H1 (cell line): ENCODE data around the gene FGR. TPM values are rescaled to one million over a fixed set of nuclear protein-coding genes. Genes with fewer than 3 reads are reported as not detected.

ENCODE experiments used
- CTCF ChIA-PET: fragments of 300-600 bp; sonication (Branson Sonifier 250); formaldehyde crosslinking; loops from one replicate; lab custom pipeline; 2021; ENCODE audit not compliant: partially characterized antibody; lab: Charles Lee
- POLR2A ChIA-PET: fragments of 300-600 bp; sonication (Branson Sonifier 250); formaldehyde crosslinking; loops from one replicate; lab custom pipeline; 2021; ENCODE audit warnings: inconsistent platforms; ENCODE audit not compliant: partially characterized antibody; lab: Charles Lee
- DNase-seq, 2 experiments: peaks; one replicate each; pipeline versions ENCODE4 v3.0.0 to v3.0.0-alpha.2; 2010 to 2022; ENCODE audit warnings: low spot score in 2 of 2, low read depth in 1 of 2, mixed read lengths in 1 of 2
- FAIRE-seq: peaks from 2 replicates; lab custom pipeline; 2011; peaks lifted over from hg19 to GRCh38; lab: Jason Lieb, UNC
- H2AFZ ChIP-seq: 2 replicates; pipeline ENCODE4 v1.8.1; 2012; ENCODE audit warnings: low read length, inconsistent platforms
- H2AK5ac ChIP-seq: 2 replicates; pipeline ENCODE4 v1.6.1; 2013; ENCODE audit warnings: low read depth, low read length
- H2BK120ac ChIP-seq: replicated peaks from 2 replicates; pipeline ENCODE3; 2013; ENCODE audit warnings: low read depth, low read length, inconsistent platforms
- H2BK12ac ChIP-seq: 2 replicates; pipeline ENCODE4 v1.6.1; 2013; ENCODE audit warnings: low read depth, low read length
- H2BK15ac ChIP-seq: 2 replicates; pipeline ENCODE4 v1.6.1; 2013; ENCODE audit warnings: low read length
- H2BK20ac ChIP-seq: 2 replicates; pipeline ENCODE4 v1.6.1; 2013; ENCODE audit warnings: low read length
- H2BK5ac ChIP-seq: 2 replicates; pipeline ENCODE4 v1.6.1; 2013; ENCODE audit warnings: low read depth, low read length
- H3K14ac ChIP-seq: 2 replicates; pipeline ENCODE4 v1.6.1; 2013; ENCODE audit warnings: inconsistent platforms; ENCODE audit not compliant: insufficient read length
- H3K18ac ChIP-seq: 2 replicates; pipeline ENCODE4 v1.6.1; 2013; ENCODE audit warnings: low read length; ENCODE audit errors: extremely low read depth
- H3K23ac ChIP-seq: 2 replicates; pipeline ENCODE4 v1.6.1; 2013; ENCODE audit warnings: inconsistent platforms; ENCODE audit not compliant: insufficient read length
- H3K23me2 ChIP-seq: 2 replicates; pipeline ENCODE4 v1.6.1; 2013; ENCODE audit warnings: low read depth, low read length
- H3K27ac ChIP-seq: 2 replicates; pipeline ENCODE4 v1.6.1; 2011; ENCODE audit warnings: low read depth, low read length, inconsistent platforms
- H3K27me3 ChIP-seq, 4 experiments: replicated peaks in 1 of 4; 1 replicate in 1 of 4; 2 replicates in 3 of 4; pipeline versions ENCODE4 v1.6.1 to v1.8.1; 2011 to 2013; ENCODE audit warnings: low read length in 3 of 4, mild to moderate bottlenecking in 3 of 4, inconsistent platforms in 2 of 4, mixed read lengths in 2 of 4, moderate library complexity in 1 of 4; ENCODE audit not compliant: control insufficient read depth in 3 of 4, insufficient read depth in 3 of 4; ENCODE audit errors: extremely low read depth in 1 of 4
- H3K36me3 ChIP-seq, 4 experiments: 2 replicates each; pipeline versions ENCODE4 v1.6.1 to v1.8.1; 2011 to 2013; ENCODE audit warnings: mild to moderate bottlenecking in 4 of 4, low read length in 3 of 4, moderate library complexity in 2 of 4, control low read depth in 1 of 4, inconsistent platforms in 1 of 4; ENCODE audit not compliant: insufficient read depth in 4 of 4, control insufficient read depth in 2 of 4
- H3K4ac ChIP-seq: replicated peaks from 2 replicates; pipeline ENCODE3; 2013; ENCODE audit warnings: low read length, low read depth, mixed read lengths, inconsistent platforms; ENCODE audit not compliant: insufficient read length
- H3K4me1 ChIP-seq, 4 experiments: replicated peaks in 1 of 4; 1 replicate in 1 of 4; 2 replicates in 3 of 4; pipeline versions ENCODE4 v1.6.1 to v1.8.1; 2011 to 2013; ENCODE audit warnings: low read length in 3 of 4, inconsistent platforms in 2 of 4, mixed read lengths in 1 of 4; ENCODE audit not compliant: insufficient read depth in 4 of 4, control insufficient read depth in 3 of 4
- H3K4me2 ChIP-seq, 2 experiments: 2 replicates each; pipeline versions ENCODE4 v1.6.1 to v1.8.1; 2011 to 2013; ENCODE audit warnings: low read depth in 2 of 2, low read length in 2 of 2, control low read depth in 1 of 2, inconsistent platforms in 1 of 2, mild to moderate bottlenecking in 1 of 2; ENCODE audit not compliant: insufficient read depth in 1 of 2
- H3K4me3 ChIP-seq, 4 experiments: fragments of 200-600, 300-600 bp in 1 of 4; sonication (generic), shearing (Covaris generic), sonication (Bioruptor Twin) in 1 of 4; 2 replicates each; pipeline versions ENCODE4 v1.5.1 to v1.8.1; 2011 to 2016; ENCODE audit warnings: low read length in 4 of 4, low read depth in 3 of 4, control low read depth in 2 of 4, inconsistent platforms in 2 of 4, mild to moderate bottlenecking in 2 of 4, mixed read lengths in 1 of 4, moderate library complexity in 1 of 4; ENCODE audit not compliant: insufficient read depth in 2 of 4; ENCODE audit errors: extremely low read depth in 1 of 4
- H3K56ac ChIP-seq: replicated peaks from 2 replicates; pipeline ENCODE3; 2013; ENCODE audit warnings: low read depth, mild to moderate bottlenecking, mixed read lengths, low read length, inconsistent platforms; ENCODE audit not compliant: insufficient read length
- H3K79me1 ChIP-seq: 2 replicates; pipeline ENCODE4 v1.6.1; 2013; ENCODE audit warnings: low read depth, low read length, control low read depth
- H3K79me2 ChIP-seq, 2 experiments: 2 replicates each; pipeline versions ENCODE4 v1.6.1 to v1.8.1; 2012 to 2013; ENCODE audit warnings: low read length in 2 of 2, mild to moderate bottlenecking in 2 of 2, inconsistent platforms in 1 of 2; ENCODE audit not compliant: insufficient read depth in 2 of 2, control insufficient read depth in 1 of 2
- H3K9ac ChIP-seq, 4 experiments: replicated peaks in 1 of 4; 1 replicate in 1 of 4; 2 replicates in 3 of 4; pipeline versions ENCODE4 v1.6.1 to v1.8.1; 2011 to 2013; ENCODE audit warnings: low read depth in 3 of 4, low read length in 3 of 4, control low read depth in 2 of 4, mild to moderate bottlenecking in 2 of 4, moderate library complexity in 2 of 4, inconsistent platforms in 1 of 4; ENCODE audit errors: extremely low read depth in 1 of 4
- H3K9me3 ChIP-seq, 2 experiments: 2 replicates each; pipeline versions ENCODE4 v1.6.1 to v1.8.1; 2012 to 2013; ENCODE audit warnings: mild to moderate bottlenecking in 2 of 2, moderate library complexity in 2 of 2, control low read depth in 1 of 2, inconsistent platforms in 1 of 2, low read depth in 1 of 2, low read length in 1 of 2, mixed read lengths in 1 of 2; ENCODE audit not compliant: insufficient read depth in 2 of 2
- H4K20me1 ChIP-seq, 2 experiments: replicated peaks in 1 of 2; 2 replicates each; pipeline versions ENCODE3 to v1.8.1; 2011 to 2013; ENCODE audit warnings: inconsistent platforms in 2 of 2, low read length in 2 of 2, mild to moderate bottlenecking in 1 of 2; ENCODE audit not compliant: insufficient read depth in 2 of 2, control insufficient read depth in 1 of 2
- H4K5ac ChIP-seq: 2 replicates; pipeline ENCODE4 v1.6.1; 2013; ENCODE audit warnings: low read length, low read depth, mixed read lengths, inconsistent platforms; ENCODE audit not compliant: insufficient read length
- H4K8ac ChIP-seq: 2 replicates; pipeline ENCODE4 v1.8.0; 2013; ENCODE audit warnings: mild to moderate bottlenecking, moderate library complexity, low read length, inconsistent platforms; ENCODE audit not compliant: insufficient read depth; ENCODE audit errors: extremely low read depth
- H4K91ac ChIP-seq: replicated peaks from 2 replicates; pipeline ENCODE3; 2013; ENCODE audit warnings: low read length, mixed read lengths, inconsistent platforms; ENCODE audit not compliant: insufficient read length
- CHD1 ChIP-seq: IDR thresholded peaks from 2 replicates; pipeline ENCODE4 v1.6.1; 2012; ENCODE audit warnings: low read depth, low read length, improper control_type of control experiment
- KDM4A ChIP-seq: IDR thresholded peaks from one replicate; pipeline ENCODE4 v1.7.1; 2012; ENCODE audit warnings: low read depth, mild to moderate bottlenecking, moderate library complexity, low read length, inconsistent platforms; ENCODE audit not compliant: severe bottlenecking
- POLR2AphosphoS5 ChIP-seq: IDR thresholded peaks from 2 replicates; pipeline ENCODE4 v1.6.1; 2011; ENCODE audit warnings: low read depth, low read length
- POU5F1 ChIP-seq: IDR thresholded peaks from 2 replicates; pipeline ENCODE4 v1.6.1; 2011; ENCODE audit warnings: low read depth, mild to moderate bottlenecking, low read length, moderate library complexity
- RXRA ChIP-seq: IDR thresholded peaks from 2 replicates; pipeline ENCODE4 v1.6.1; 2011; ENCODE audit warnings: low read depth, mild to moderate bottlenecking, low read length, moderate library complexity; ENCODE audit not compliant: insufficient read depth
- ZNF274 ChIP-seq: IDR thresholded peaks from 2 replicates; pipeline ENCODE4 v1.7.0; 2012; ENCODE audit warnings: low read length, borderline replicate concordance; ENCODE audit errors: extremely low read depth
- WGBS, 2 experiments: shearing (Covaris generic) in 1 of 2; methylation state at CpG; one replicate each; pipeline versions ENCODE4 v1.1.6 to v1.1.7; 2013 to 2015; ENCODE audit warnings: low lambda C conversion rate in 2 of 2, mixed read lengths in 2 of 2, inconsistent platforms in 1 of 2, low coverage in 1 of 2, missing lambda C conversion rate in 1 of 2; ENCODE audit not compliant: insufficient replicate concordance in 2 of 2, insufficient coverage in 1 of 2, insufficient read length in 1 of 2; ENCODE audit errors: extremely low coverage in 1 of 2, missing lambda C conversion rate in 1 of 2; 5-methylcytosine and 5-hydroxymethylcytosine counted together
- polyA plus RNA-seq, 7 experiments: library from polyadenylated mRNA; depleted of rRNA in 3 of 7; stranded (reverse) in 5 of 7; unstranded in 2 of 7; fragments of >200 nt in 5 of 7; fragments of 200-250 nt in 2 of 7; gene quantifications; 1 replicate in 5 of 7; 2 replicates in 1 of 7; 4 replicates in 1 of 7; pipeline versions ENCODE4 v1.2.1 to v1.2.3, GENCODE V29; 2011 to 2013; ENCODE audit warnings: missing spikeins in 2 of 7, mixed read lengths in 2 of 7
- total RNA-seq: library from RNA; stranded (reverse); fragmentation: NEBNext Ultra II Directional; extraction: Animal tissue kit (Norgen Biotek cat#: 25700); gene quantifications from 2 replicates; pipeline ENCODE4 v1.2.1, GENCODE V29; 2021
- TF ChIP-seq, protein P1 (sequence below), 3 experiments: IDR thresholded peaks; 1 replicate in 2 of 3; 2 replicates in 1 of 3; pipeline versions ENCODE4 v1.5.1 to v1.6.1; 2011; ENCODE audit warnings: low read length in 3 of 3, mild to moderate bottlenecking in 3 of 3, inconsistent platforms in 2 of 3, low read depth in 1 of 3, moderate library complexity in 1 of 3; ENCODE audit not compliant: insufficient read depth in 1 of 3; ENCODE audit errors: control extremely low read depth in 1 of 3
- TF ChIP-seq, protein P2 (sequence below): IDR thresholded peaks from 2 replicates; pipeline ENCODE4 v1.6.1; 2011; ENCODE audit warnings: low read length, improper control_type of control experiment

Gene FGR
- total and polyA plus RNA-seq, 2 of the 8 experiments (the other 6 are each of a cell fraction or from before 2014, with no cell fraction given): 0.22 to 0.95 TPM

DNA sequence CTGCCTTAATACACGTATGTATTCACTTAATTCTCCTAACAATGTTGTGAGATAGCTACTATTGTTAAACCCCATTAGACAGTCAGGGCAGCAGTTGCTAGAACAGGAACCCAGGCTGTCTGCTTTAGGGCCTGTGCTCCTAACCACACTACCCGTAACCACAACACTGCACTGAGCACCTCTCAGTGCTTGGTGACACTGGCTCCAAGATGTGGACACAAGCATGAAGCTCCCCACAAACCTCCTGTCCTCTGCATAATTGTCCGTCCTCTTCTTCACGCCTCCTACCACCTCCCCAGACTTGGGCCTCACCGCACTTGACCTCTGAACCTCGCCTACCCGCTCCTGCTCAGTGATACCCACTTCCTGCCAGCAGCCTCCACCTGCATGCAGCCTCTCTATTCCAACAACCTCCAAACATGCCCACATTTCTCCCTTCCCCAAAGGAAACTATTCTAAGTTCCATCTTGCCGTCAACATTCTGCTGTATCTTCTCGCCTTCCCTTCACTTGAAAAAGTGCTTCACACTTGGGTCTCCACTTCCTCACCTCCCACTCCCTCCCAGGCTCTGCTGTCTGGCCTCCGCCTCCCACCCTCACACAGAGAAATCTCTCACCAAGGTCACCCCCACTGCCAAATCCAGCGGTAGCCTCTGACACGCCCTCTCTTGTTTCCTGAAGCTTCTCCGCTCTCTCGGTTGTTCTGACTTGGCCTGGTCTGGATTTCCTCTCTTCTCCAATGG, 16.5 kb downstream of the FGR start:
- H2BK5ac ChIP-seq: no peak overlapping the region
- H4K5ac ChIP-seq: no peak overlapping the region
- no peak overlapping the region for H3K56ac ChIP-seq
- H3K9me3 ChIP-seq: no peaks in the 10 kb centered on the region
- peaks cover 3 to 29% (median 14%) of the 10 kb centered on the region in 4 experiments for H3K4me1 ChIP-seq
- no peak overlapping the region for H3K9ac ChIP-seq
- H2AFZ ChIP-seq: no peak overlapping the region
- peaks cover 7% of the 10 kb centered on the region for H3K23me2 ChIP-seq
- H3K14ac ChIP-seq: no peak overlapping the region
- no peak overlapping the region for H3K4me3 ChIP-seq
- H3K4me2 ChIP-seq: no peak overlapping the region
- H3K23ac ChIP-seq: no peak overlapping the region
- WGBS, 2 experiments: 84% methylated on average over 14 of the region's 14 CpGs; no CpG with 5 or more reads in 1 of the 2 experiments
- no peak for DNase-seq
- H2BK15ac ChIP-seq: no peak overlapping the region
- H3K79me2 ChIP-seq: no peaks in the 10 kb centered on the region
- FAIRE-seq: no peak
- no peak overlapping the region for H3K18ac ChIP-seq
- no peak overlapping the region for H4K91ac ChIP-seq
- H2BK20ac ChIP-seq: 0 out of 2 replicates have a peak overlapping the region, but pooled peaks have one; percentile 13
- H3K36me3 ChIP-seq: no peaks in the 10 kb centered on the region
- no peak overlapping the region for H2BK12ac ChIP-seq
- H2BK120ac ChIP-seq: no peak overlapping the region
- no peak overlapping the region for H4K8ac ChIP-seq
- no peak overlapping the region for H3K27ac ChIP-seq
- H3K27me3 ChIP-seq: peaks cover 0 to 11% (median 6%) of the 10 kb centered on the region in 4 experiments; a peak in 2 of 7 replicates
- H3K4ac ChIP-seq: no peak overlapping the region
- ChIA-PET CTCF (interaction anchor here (0.6 to 37.8 kb wide), 13 partner anchors 8 to 318 kb away, joined by 3 to 1807 read pairs (median 6); partner anchors contain the start of genes AHDC1, CD164L2 and IFI6), POLR2A (interaction anchor here (0.8 kb wide), 1 partner anchor 29 kb away, joined by 3 read pairs; no protein-coding TSS in a partner anchor)
- peaks cover 0 to 2% of the 10 kb centered on the region in 2 experiments for H4K20me1 ChIP-seq
- H2AK5ac ChIP-seq: no peak overlapping the region
- no peaks in the 10 kb centered on the region for H3K79me1 ChIP-seq
- TF ChIP-seq, protein P1, sequence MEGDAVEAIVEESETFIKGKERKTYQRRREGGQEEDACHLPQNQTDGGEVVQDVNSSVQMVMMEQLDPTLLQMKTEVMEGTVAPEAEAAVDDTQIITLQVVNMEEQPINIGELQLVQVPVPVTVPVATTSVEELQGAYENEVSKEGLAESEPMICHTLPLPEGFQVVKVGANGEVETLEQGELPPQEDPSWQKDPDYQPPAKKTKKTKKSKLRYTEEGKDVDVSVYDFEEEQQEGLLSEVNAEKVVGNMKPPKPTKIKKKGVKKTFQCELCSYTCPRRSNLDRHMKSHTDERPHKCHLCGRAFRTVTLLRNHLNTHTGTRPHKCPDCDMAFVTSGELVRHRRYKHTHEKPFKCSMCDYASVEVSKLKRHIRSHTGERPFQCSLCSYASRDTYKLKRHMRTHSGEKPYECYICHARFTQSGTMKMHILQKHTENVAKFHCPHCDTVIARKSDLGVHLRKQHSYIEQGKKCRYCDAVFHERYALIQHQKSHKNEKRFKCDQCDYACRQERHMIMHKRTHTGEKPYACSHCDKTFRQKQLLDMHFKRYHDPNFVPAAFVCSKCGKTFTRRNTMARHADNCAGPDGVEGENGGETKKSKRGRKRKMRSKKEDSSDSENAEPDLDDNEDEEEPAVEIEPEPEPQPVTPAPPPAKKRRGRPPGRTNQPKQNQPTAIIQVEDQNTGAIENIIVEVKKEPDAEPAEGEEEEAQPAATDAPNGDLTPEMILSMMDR (IDR thresholded peaks at IDR 0.05; ENCODE audit: control extremely low read depth in 1 of 3, insufficient read depth in 1 of 3, low read depth in 1 of 3, low read length in 3 of 3): no peak
- TF ChIP-seq POLR2AphosphoS5 (no peak), CHD1 (no peak), KDM4A (no peak), POU5F1 (no peak), RXRA (no peak), ZNF274 (no peak)
- TF ChIP-seq, protein P2, sequence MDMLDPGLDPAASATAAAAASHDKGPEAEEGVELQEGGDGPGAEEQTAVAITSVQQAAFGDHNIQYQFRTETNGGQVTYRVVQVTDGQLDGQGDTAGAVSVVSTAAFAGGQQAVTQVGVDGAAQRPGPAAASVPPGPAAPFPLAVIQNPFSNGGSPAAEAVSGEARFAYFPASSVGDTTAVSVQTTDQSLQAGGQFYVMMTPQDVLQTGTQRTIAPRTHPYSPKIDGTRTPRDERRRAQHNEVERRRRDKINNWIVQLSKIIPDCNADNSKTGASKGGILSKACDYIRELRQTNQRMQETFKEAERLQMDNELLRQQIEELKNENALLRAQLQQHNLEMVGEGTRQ: no peak
